ENCODE data around the gene ZNF37A.
"Not testable (repeated sequence)": the region's sequence is repeated elsewhere in the genome, so short reads cannot be mapped to it uniquely, and the experiment has no call there.

ZNF37A gene

DNA sequence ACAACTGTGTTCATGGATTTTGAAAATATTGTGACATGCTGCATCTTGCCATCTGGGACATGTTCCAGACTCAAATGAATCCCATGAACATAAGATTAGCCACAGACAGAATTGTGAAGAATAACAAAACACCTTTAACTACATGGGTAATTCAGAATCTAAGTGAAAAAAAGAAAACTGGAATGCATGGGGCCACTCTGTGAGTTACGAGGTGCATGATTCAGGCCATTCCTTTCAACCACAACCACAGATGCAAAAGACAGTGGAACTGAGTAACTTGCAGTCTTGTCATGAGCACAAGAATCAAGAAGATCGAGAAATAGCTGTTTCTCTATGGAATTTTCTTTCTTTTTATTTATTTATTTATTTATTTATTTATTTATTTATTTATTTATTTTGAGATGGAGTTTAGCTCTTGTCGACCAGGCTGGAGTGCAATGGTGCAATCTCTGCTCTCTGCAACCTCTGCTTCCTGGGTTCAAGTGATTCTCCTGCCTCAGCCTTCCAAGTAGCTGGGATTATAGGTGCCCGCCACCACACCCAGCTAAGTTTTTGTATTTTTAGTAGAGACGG, 56.8 kb downstream of the ZNF37A start:
- not testable (repeated sequence) for DNase-seq

DNA sequence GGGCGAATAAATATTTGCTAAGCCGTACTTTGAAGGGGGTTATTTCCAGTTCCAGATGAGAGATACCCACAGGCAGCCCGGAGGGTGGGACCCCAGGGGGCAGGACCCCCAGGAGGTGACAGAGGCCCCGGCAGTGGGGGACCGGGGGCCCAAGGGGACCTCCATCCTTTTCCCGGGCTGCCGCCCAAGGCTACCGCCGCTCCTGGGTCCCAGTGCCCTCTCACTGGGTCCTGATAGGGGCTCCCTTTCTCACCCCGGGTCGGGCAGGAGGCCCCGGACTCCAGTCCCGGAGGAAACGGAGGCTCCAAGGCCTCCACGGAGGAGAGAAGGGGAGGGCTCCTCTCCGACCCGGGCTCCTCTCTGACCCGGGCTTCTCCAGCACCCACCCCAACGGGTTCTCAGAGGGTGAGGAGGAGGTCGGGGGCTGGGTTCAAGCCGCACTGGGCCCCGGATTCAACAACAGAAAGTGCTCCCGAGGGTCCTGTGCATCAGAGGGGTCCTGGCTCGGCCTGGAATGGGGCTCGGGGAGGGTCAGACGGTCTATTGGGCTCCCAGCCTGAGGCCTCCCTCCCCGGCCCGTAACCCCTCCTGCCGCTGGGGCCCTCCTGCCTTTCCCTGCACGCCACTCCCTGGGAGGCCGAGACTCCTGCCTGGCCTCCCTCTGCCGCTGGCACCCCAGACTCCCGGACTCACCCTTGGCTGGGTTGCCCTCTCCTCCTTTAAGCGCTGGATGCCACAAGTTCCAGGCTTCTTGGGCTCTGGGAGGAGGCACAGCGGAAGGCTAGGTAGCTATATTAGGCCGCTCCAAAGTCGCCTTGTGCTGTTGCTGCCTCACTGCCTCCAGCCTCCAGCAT, 62.5 kb downstream of the ZNF37A start:
- DNase-seq: no peak

DNA sequence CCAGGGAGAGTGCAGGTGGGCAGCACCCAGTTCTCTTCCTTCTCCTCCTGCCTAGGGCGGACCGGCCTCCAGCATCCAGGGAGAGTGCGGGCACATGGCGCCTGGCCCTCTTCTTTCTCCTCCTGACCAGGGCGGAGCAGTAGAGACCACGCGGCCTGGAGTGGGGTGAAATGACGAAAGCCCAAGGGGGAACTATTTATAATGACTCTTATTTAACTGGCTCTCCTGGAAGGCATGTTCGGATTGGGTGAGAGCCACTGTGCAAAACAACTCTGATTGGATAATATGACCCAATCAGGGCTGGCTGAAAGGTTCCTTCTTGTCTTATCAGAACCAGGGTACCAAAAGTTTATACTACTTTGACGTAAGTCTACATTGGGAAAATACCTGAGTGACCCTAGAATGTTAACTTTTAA, 63.1 kb downstream of the ZNF37A start:
- no peak for DNase-seq

DNA sequence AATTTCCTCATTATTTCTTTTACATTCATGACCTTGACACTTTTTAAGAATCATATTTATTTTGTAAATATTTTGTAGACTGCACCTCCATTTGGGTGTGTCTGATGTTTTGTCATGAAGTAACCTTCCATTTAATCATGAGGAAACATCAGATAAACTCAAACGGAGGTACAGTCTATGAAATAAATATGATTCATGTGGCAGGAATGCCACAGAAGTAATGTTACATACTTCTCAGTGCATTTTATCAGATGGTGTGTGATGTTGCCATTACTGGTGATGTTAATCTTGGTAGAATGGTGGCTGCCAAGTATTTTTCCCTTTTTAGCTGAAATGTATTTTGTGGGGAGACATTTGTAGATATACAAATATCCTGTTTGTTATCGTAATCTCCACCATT, 64.9 kb downstream of the ZNF37A start:
- DNase-seq: no peak

DNA sequence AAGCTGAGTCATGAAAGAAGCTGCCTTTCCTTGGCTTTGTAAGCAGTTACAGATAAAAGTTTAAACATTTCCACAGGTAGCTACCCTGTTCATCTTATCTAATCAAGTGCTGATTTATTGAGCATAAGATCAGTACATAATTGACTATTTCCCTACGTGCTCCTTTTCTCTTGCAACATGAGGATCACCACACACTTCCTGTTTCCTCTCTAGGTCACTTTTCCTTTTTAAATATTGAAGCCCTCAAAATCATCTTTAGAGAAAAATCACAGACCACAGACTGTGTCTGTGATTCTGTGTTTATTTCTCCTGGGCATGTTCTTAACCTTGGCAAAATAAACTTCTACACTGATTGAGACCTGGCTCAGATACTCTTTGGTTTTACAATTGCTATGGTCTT, 69.5 kb downstream of the ZNF37A start:
- no peak for DNase-seq

DNA sequence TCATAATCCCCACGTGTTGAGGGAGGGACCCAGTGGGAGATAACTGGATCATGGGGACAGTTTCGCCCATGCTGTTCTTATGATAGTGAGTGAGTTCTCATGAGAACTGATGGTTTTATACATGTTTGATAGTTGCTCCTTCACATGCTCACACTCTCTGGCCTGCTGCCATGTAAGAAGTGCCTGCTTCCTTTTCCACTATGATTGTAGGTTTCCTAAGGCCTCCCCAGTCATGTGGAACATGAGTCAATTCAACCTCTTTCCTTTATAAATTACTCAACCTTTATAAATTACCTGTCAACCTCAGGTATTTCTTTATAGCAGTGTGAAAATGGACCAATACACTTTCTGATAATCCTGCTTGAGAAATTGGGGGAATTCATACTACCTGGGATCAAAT, 80.2 kb downstream of the ZNF37A start:
- DNase-seq: no peak

DNA sequence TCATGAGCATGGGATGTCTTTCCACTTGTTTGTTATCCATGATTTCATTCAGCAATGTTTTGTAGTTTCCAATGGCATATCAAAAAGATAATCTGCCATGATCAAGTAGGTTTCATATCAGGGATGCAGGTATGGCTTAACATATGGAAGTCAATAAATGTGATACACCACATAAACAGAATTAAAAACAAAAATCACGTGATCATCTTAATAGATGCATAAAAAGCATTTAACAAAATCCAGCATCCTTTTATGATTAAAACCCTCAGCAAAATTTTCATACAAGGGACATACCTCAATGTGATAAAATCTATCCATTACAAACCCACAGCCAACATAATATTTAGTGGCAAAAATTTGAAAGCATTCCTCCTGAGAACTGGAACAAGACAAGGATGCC, 90.3 kb downstream of the ZNF37A start:
- no peak for DNase-seq
